Naive thymus-derived CD4-positive, alpha-beta T cell (primary cell): ENCODE results near the gene NOVA2. TPM values are rescaled to one million over a fixed set of nuclear protein-coding genes. Genes with fewer than 3 reads are reported as not detected.

Source experiments
- ATAC-seq: fragments of 150-1000 bp; cut with Tn5 transposase; 2 replicates; pipeline ENCODE4 v1.10.0; 2021; ENCODE audit warnings: mild to moderate bottlenecking, moderate library complexity
- CTCF ChIA-PET: fragments of 350-600 bp; sonication (Branson Sonifier 250); formaldehyde crosslinking; loops from one replicate; lab custom pipeline; 2021; ENCODE audit warnings: antibody characterized with exemption; lab: Charles Lee
- POLR2A ChIA-PET: fragments of 350-600 bp; sonication (Branson Sonifier 250); formaldehyde crosslinking; loops from one replicate; lab custom pipeline; 2021; ENCODE audit warnings: antibody characterized with exemption, inconsistent platforms; lab: Charles Lee
- DNase-seq, 9 donors: peaks; one replicate each; pipeline versions ENCODE4 v3.0.0 to v3.0.0-alpha.2; 2020 to 2022; ENCODE audit warnings: mixed read lengths in 1 of 9
- H3K27ac ChIP-seq: one replicate; pipeline ENCODE4 v1.7.0; 2013; ENCODE audit warnings: mild to moderate bottlenecking, low read depth, low read length, moderate library complexity
- H3K27me3 ChIP-seq, 2 donors: one replicate each; pipeline ENCODE4 v1.7.0; 2013; ENCODE audit warnings: low read length in 2 of 2, mild to moderate bottlenecking in 2 of 2, moderate library complexity in 2 of 2; ENCODE audit not compliant: control insufficient read depth in 2 of 2, insufficient read depth in 2 of 2
- H3K36me3 ChIP-seq, 3 experiments: 1 replicate in 2 of 3; 2 replicates in 1 of 3; pipeline ENCODE4 v1.7.0; 2013; ENCODE audit warnings: low read length in 3 of 3, mild to moderate bottlenecking in 3 of 3, moderate library complexity in 1 of 3; ENCODE audit not compliant: insufficient read depth in 3 of 3, control insufficient read depth in 2 of 3
- H3K4me1 ChIP-seq, 2 donors: one replicate each; pipeline ENCODE4 v1.7.0; 2013; ENCODE audit warnings: low read length in 2 of 2, mild to moderate bottlenecking in 2 of 2, moderate library complexity in 1 of 2; ENCODE audit not compliant: control insufficient read depth in 2 of 2, insufficient read depth in 2 of 2
- H3K4me3 ChIP-seq: 2 replicates; pipeline ENCODE4 v1.7.0; 2013; ENCODE audit warnings: mild to moderate bottlenecking, low read length
- H3K9me3 ChIP-seq, 3 experiments: 1 replicate in 2 of 3; 2 replicates in 1 of 3; pipeline ENCODE4 v1.7.0; 2013; ENCODE audit warnings: low read length in 3 of 3; ENCODE audit not compliant: control insufficient read depth in 2 of 3
- H3K27ac Mint-ChIP-seq, 9 donors: one replicate each; pipeline ENCODE4 v1.8.0; 2020 to 2022; ENCODE audit warnings: mixed read lengths in 9 of 9, mild to moderate bottlenecking in 8 of 9, moderate library complexity in 5 of 9, inconsistent platforms in 2 of 9
- H3K27me3 Mint-ChIP-seq, 5 donors: one replicate each; pipeline ENCODE4 v1.8.0; 2021 to 2022; ENCODE audit warnings: mixed read lengths in 5 of 5, mild to moderate bottlenecking in 1 of 5
- H3K36me3 Mint-ChIP-seq, 5 donors: one replicate each; pipeline ENCODE4 v1.8.0; 2020 to 2022; ENCODE audit warnings: mixed read lengths in 5 of 5, mild to moderate bottlenecking in 3 of 5, inconsistent platforms in 1 of 5
- H3K4me1 Mint-ChIP-seq, 7 donors: one replicate each; pipeline ENCODE4 v1.8.0; 2020 to 2022; ENCODE audit warnings: mixed read lengths in 7 of 7, mild to moderate bottlenecking in 3 of 7, inconsistent platforms in 1 of 7
- H3K4me3 Mint-ChIP-seq, 10 donors: one replicate each; pipeline ENCODE4 v1.8.0; 2020 to 2022; ENCODE audit warnings: mild to moderate bottlenecking in 10 of 10, mixed read lengths in 10 of 10, moderate library complexity in 6 of 10, inconsistent platforms in 2 of 10
- H3K9me3 Mint-ChIP-seq, 11 donors: one replicate each; pipeline ENCODE4 v1.8.0; 2020 to 2022; ENCODE audit warnings: mixed read lengths in 11 of 11, mild to moderate bottlenecking in 4 of 11, inconsistent platforms in 1 of 11, moderate library complexity in 1 of 11
- intact Hi-C, 2 donors: fragments of 100-400 bp; cut with micrococcal nuclease; formaldehyde crosslinking; loops; one replicate each; pipeline ENCODE4 v1.15.1; 2023
- polyA plus RNA-seq, 2 donors: library from polyadenylated mRNA; unstranded; fragments of 300-500 nt; fragmentation: Illumina TruSeq; gene quantifications; one replicate each; pipeline ENCODE4 v1.2.3, GENCODE V29; 2021
- total RNA-seq, 6 experiments: library from RNA in 5 of 6; stranded (reverse) in 5 of 6; gene quantifications; 1 replicate in 5 of 6; 2 replicates in 1 of 6; pipeline ENCODE4 v1.2.3 and lab custom pipeline; 2021 to 2026

Gene NOVA2
- total and polyA plus RNA-seq, 7 experiments from 2014 or later = 0.19 TPM; not detected in 6

DNA sequence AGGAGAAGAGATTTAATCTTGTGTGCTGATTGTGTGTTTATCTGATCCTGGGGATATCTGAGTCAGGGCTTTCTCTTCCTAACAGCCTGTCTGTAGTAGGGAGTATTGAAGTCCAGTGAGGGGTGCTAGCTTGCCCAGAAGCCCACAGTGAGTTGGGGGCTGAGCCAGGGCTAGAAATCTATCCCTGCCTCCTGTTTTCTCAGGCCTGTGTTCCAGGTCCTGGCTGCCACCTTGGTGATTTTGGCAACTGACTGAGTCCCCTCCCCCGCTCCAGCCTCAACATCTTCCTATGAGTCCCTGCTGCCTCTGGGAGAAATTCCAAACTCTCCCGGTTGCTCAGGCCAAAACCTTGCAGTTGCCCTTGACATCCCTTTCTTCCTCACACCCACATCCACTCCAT lies 7.7 kb upstream of the NOVA2 start:
- H3K4me1 Mint-ChIP-seq = no peaks in the 10 kb centered on the region
- H3K27ac ChIP-seq = no peak overlapping the region
- H3K4me3 Mint-ChIP-seq = no peak overlapping the region
- no peaks in the 10 kb centered on the region for H3K36me3 ChIP-seq
- CTCF ChIA-PET = no interaction called here
- no peak overlapping the region for H3K27ac Mint-ChIP-seq
- peaks cover 0 to 4% (median 0%) of the 10 kb centered on the region in 11 donors for H3K9me3 Mint-ChIP-seq
- no peak for ATAC-seq
- no peak for DNase-seq
- no peaks in the 10 kb centered on the region for H3K9me3 ChIP-seq
- H3K4me1 ChIP-seq = no peaks in the 10 kb centered on the region
- no peaks in the 10 kb centered on the region for H3K27me3 ChIP-seq
- H3K4me3 ChIP-seq = no peak overlapping the region
- peaks cover 15 to 49% (median 25%) of the 10 kb centered on the region in 5 donors for H3K27me3 Mint-ChIP-seq
- H3K36me3 Mint-ChIP-seq = no peaks in the 10 kb centered on the region
- POLR2A ChIA-PET = no interaction called here
- intact Hi-C loops = no loop called here

DNA sequence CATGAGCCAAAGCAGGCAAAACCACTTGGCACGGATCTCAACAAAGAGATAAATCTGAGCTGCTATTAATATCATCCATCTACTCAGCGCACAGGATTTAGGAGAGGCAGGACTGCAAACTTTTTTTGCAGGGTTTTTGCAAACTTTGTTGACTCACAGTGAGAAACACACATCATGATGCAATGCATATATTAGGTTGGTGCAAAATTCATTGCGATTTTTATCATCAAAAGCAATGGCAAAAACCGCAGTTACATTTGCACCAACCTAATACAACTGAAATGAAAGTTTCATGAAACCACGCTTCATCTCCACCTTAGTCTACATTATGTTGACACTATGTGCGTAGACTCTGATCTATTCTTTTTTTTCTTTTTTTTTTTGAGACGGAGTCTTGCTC lies 4.5 kb upstream of the NOVA2 start:
- peaks cover 0 to 11% of the 10 kb centered on the region in 2 donors for H3K27me3 ChIP-seq
- H3K4me3 ChIP-seq = no peak overlapping the region
- ATAC-seq (no peak), DNase-seq (no peak)
- no peak overlapping the region for H3K27ac Mint-ChIP-seq
- H3K9me3 Mint-ChIP-seq = peaks cover 0 to 1% (median 0%) of the 10 kb centered on the region in 11 donors
- H3K4me1 Mint-ChIP-seq = peaks cover 0 to 8% (median 4%) of the 10 kb centered on the region in 7 donors
- peaks cover 0 to 3% (median 0%) of the 10 kb centered on the region in 5 donors for H3K36me3 Mint-ChIP-seq
- no peaks in the 10 kb centered on the region for H3K36me3 ChIP-seq
- no peak overlapping the region for H3K27ac ChIP-seq
- H3K4me1 ChIP-seq = no peaks in the 10 kb centered on the region
- H3K4me3 Mint-ChIP-seq = no peak overlapping the region
- intact Hi-C loops = no loop called here
- H3K27me3 Mint-ChIP-seq = peaks cover 34 to 67% (median 46%) of the 10 kb centered on the region in 5 donors
- H3K9me3 ChIP-seq = no peaks in the 10 kb centered on the region
- ChIA-PET CTCF (no interaction called here), POLR2A (interaction anchor here (1.6 kb wide), 1 partner anchor 18 kb away, joined by 3 read pairs; the partner anchor contains the start of gene CCDC61)

DNA sequence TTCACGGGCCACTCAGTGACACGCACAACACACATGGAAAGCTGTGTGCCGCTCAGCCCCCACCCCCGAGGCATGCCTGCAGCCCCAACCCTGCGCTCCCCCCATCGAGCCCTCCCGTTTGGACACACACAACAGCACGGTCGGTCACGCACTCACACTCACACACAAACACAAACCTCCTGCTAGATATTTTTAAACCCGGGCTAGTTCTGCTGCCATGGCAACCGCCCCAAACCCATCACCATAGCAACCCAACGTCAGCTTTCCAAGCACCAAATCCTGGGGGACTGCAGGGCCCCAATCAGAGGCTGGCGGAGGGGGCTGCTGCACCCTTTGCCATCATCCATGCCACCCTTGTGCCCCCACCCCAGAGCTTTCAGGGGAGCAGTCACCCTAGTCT lies 2.5 kb upstream of the NOVA2 start:
- ATAC-seq (no peak), DNase-seq (no peak)
- intact Hi-C loops = no loop called here
- Mint-ChIP-seq H3K36me3 (peaks cover 0 to 9% (median 2%) of the 10 kb centered on the region in 5 donors), H3K4me3 (no peak overlapping the region), H3K4me1 (peaks cover 15 to 23% (median 17%) of the 10 kb centered on the region in 7 donors), H3K27ac (no peak overlapping the region), H3K27me3 (peaks cover 48 to 70% (median 55%) of the 10 kb centered on the region in 5 donors), H3K9me3 (peaks cover 0 to 2% (median 0%) of the 10 kb centered on the region in 11 donors)
- ChIA-PET CTCF (no interaction called here), POLR2A (no interaction called here)
- no peak overlapping the region for H3K27ac ChIP-seq
- H3K4me3 ChIP-seq = no peak overlapping the region
- H3K27me3 ChIP-seq = peaks cover 0 to 11% of the 10 kb centered on the region in 2 donors
- no peaks in the 10 kb centered on the region for H3K9me3 ChIP-seq
- H3K4me1 ChIP-seq = peaks cover 11 to 12% of the 10 kb centered on the region in 2 donors
- no peaks in the 10 kb centered on the region for H3K36me3 ChIP-seq

DNA sequence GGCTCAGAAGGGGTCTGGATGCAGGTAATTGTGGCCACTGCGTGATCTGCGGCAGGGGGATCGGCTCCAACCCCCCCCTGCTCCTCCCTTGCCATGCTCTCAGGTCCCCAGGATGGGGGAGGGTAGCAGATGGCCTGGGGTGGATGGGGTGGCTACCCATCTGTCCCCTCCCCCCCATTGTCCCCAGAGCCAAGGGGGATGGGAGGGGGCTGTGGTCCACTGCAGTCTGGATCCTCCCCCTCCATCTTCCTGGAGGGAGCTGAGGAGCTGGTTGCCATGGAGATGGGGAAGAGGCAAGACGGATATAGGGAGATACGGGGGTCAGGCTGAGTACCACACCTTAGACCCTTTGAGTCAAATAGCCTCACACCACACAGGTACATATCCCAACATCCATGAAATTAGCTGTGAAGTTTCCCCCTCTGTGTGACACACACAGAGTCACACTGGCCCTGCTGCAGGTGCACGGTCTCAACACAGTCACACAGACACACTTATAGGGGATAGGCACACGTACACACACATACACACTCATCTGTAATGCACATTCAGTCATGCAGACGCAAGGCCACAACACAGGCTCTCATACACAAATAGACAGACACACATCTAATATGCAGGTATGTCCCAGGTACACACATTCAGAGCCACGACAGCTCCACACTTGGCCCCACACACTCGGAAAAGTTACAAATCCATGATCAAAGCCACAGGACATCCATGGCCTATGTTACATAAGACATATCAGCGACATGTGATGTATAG lies 1.8 kb upstream of the NOVA2 start:
- no peak for ATAC-seq
- Mint-ChIP-seq H3K9me3 (peaks cover 0 to 2% (median 0%) of the 10 kb centered on the region in 11 donors), H3K27ac (no peak overlapping the region), H3K4me1 (peaks cover 18 to 26% (median 21%) of the 10 kb centered on the region in 7 donors), H3K4me3 (no peak overlapping the region), H3K27me3 (peaks cover 52 to 72% (median 60%) of the 10 kb centered on the region in 5 donors), H3K36me3 (peaks cover 0 to 9% (median 2%) of the 10 kb centered on the region in 5 donors)
- Histone ChIP-seq H3K27ac (no peak overlapping the region), H3K27me3 (peaks cover 0 to 11% of the 10 kb centered on the region in 2 donors), H3K4me3 (no peak overlapping the region), H3K9me3 (no peaks in the 10 kb centered on the region), H3K36me3 (no peaks in the 10 kb centered on the region), H3K4me1 (peaks cover 11 to 12% of the 10 kb centered on the region in 2 donors)
- no peak for DNase-seq
- POLR2A ChIA-PET = no interaction called here
- CTCF ChIA-PET = no interaction called here
- intact Hi-C loops = loop anchor here in 1 of 2 donors (2.0 kb wide), 1 partner anchor 19 kb away; the partner anchor contains the start of gene CCDC61

DNA sequence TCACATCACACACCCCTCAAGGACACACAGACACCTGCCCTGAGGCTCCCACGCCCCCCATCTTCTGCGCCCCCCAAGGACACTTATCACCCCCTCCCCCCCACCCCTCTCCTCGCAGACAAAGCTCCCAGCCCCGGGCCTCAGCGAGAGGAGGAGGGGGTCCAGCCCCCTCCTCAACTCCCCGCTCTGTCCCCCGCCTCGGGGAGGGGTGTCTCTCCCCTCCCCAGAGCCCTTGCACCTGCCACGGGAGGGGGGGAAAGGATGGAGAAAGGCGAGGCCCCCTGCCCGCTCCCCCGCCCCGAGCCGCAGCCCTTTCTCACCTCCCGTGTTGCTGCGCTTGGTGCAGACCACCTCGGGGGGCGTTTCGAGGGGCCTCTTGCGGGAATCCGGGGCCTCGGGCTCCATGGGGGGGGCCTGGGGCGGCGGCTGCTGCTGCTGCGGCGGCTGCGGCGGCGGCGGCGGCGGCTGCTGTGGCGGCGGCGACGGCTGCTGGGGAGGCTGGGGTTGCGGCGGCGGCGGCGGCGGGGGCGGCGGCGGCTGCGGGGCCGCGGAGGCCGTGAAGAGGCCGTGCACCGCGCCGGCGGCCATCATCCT lies 621 bp downstream of the NOVA2 start:
- DNase-seq (no peak), ATAC-seq (no peak)
- Mint-ChIP-seq H3K4me1 (peaks cover 18 to 26% (median 21%) of the 10 kb centered on the region in 7 donors), H3K36me3 (peaks cover 0 to 9% (median 2%) of the 10 kb centered on the region in 5 donors), H3K9me3 (peaks cover 0 to 3% (median 0%) of the 10 kb centered on the region in 11 donors), H3K4me3 (peak overlapping the region in 7 of 10 donors; percentile 5 to 80 (median 58)), H3K27me3 (peaks cover 73 to 82% (median 81%) of the 10 kb centered on the region in 5 donors), H3K27ac (no peak overlapping the region)
- no peak overlapping the region for H3K27ac ChIP-seq
- H3K36me3 ChIP-seq = no peaks in the 10 kb centered on the region
- POLR2A ChIA-PET = no interaction called here
- CTCF ChIA-PET = no interaction called here
- peaks cover 11 to 12% of the 10 kb centered on the region in 2 donors for H3K4me1 ChIP-seq
- H3K27me3 ChIP-seq = peaks cover 0 to 11% of the 10 kb centered on the region in 2 donors
- no peaks in the 10 kb centered on the region for H3K9me3 ChIP-seq
- intact Hi-C loops = no loop called here
- H3K4me3 ChIP-seq = no peak overlapping the region

DNA sequence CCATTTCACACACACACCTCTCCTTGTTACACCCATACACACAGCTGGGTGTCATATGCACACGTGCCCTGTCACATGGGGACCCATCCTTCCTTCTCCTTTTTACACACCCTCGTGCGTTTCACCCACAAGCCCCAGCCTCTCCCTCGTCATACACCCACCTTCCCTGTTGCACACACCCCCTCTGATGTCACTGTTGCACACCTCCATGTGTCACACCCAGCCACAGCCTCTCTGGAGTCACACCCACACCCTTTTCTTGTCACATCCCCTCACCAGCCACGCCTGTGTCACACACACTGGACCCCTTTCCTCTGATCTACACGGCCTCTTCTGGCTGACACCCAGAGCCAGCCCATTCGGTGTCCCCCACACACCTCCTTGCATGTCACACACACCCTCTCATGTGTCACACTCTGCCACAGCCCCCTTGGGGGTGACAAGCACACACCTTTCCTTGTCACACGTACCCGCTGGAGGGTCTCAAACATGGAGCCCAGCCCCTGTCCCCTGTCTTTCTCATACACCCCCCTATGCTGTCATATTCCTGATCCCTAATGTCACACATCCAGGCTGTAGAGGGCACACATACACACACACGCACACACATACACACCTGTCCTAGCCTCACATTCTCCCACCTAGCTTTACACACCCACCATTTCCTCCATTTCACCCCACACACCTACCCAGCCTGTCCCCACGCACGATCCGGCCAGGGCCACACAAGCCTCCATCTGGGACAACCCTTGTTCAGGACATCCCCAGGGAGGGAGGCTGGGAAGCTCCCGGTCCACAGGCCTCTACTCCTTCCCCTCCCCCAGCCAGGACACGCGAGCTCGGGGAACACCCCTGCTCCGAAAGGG lies 1.4 kb downstream of the NOVA2 start:
- H3K4me3 Mint-ChIP-seq = peak overlapping the region; percentile 5 to 80 (median 52)
- H3K4me3 ChIP-seq = no peak overlapping the region
- ChIA-PET POLR2A (no interaction called here), CTCF (interaction anchor here (0.9 kb wide), 1 partner anchor 15 kb away, joined by 3 read pairs; no protein-coding TSS in a partner anchor)
- peaks cover 18 to 26% (median 21%) of the 10 kb centered on the region in 7 donors for H3K4me1 Mint-ChIP-seq
- peaks cover 0 to 9% (median 2%) of the 10 kb centered on the region in 5 donors for H3K36me3 Mint-ChIP-seq
- H3K27ac ChIP-seq = no peak overlapping the region
- intact Hi-C loops = no loop called here
- peak; percentile 82 for ATAC-seq
- peak in 7 of 9 donors; percentile 32 to 75 (median 39) for DNase-seq
- H3K36me3 ChIP-seq = no peaks in the 10 kb centered on the region
- peaks cover 0 to 11% of the 10 kb centered on the region in 2 donors for H3K27me3 ChIP-seq
- H3K4me1 ChIP-seq = peaks cover 11 to 12% of the 10 kb centered on the region in 2 donors
- peaks cover 76 to 81% (median 80%) of the 10 kb centered on the region in 5 donors for H3K27me3 Mint-ChIP-seq
- H3K27ac Mint-ChIP-seq = peak overlapping the region in 4 of 9 donors; percentile 11 to 89 (median 56)
- no peaks in the 10 kb centered on the region for H3K9me3 ChIP-seq
- peaks cover 0 to 3% (median 0%) of the 10 kb centered on the region in 11 donors for H3K9me3 Mint-ChIP-seq
